HepG2 (cell line): ENCODE data around the gene PHKB. TPM values are rescaled to one million over a fixed set of nuclear protein-coding genes. Genes with fewer than 3 reads are reported as not detected.

ENCODE experiments used
- AGO2 ChIP-seq: fragments of 200-400 bp; formaldehyde crosslinking; optimal IDR thresholded peaks from 2 replicates; pipeline ENCODE3; 2017; ENCODE audit warnings: mild to moderate bottlenecking, low read depth, low read length, moderate library complexity
- DMAP1 ChIP-seq: IDR thresholded peaks from 2 replicates; pipeline ENCODE4 v1.6.1; 2016
- FUBP1 ChIP-seq: sonication (generic); formaldehyde crosslinking; IDR thresholded peaks from 2 replicates; pipeline ENCODE4 v1.5.1; 2020; ENCODE audit warnings: missing genetic modification reagents, mild to moderate bottlenecking, borderline replicate concordance
- MAFG ChIP-seq: sonication (generic); formaldehyde crosslinking; IDR thresholded peaks from 2 replicates; pipeline ENCODE4 v1.5.1; 2020; ENCODE audit warnings: mild to moderate bottlenecking, missing genetic modification reagents
- MAX ChIP-seq: IDR thresholded peaks from 2 replicates; pipeline ENCODE4 v1.6.1; 2012; ENCODE audit warnings: inconsistent platforms
- POLR2AphosphoS2 ChIP-seq: IDR thresholded peaks from 2 replicates; pipeline ENCODE4 v1.6.1; 2011; ENCODE audit warnings: low read depth, low read length, improper control_type of control experiment
- PREB ChIP-seq: sonication (generic); formaldehyde crosslinking; IDR thresholded peaks from 2 replicates; pipeline ENCODE4 v1.4.0; 2020; ENCODE audit warnings: missing genetic modification reagents
- RBM39 ChIP-seq: fragments of 200-400 bp; formaldehyde crosslinking; IDR thresholded peaks from one replicate; pipeline ENCODE4 v1.6.1; 2018; ENCODE audit warnings: antibody characterized with exemption, mild to moderate bottlenecking, low read depth, low read length; ENCODE audit not compliant: poor library complexity, severe bottlenecking
- SMAD1 ChIP-seq: sonication (generic); formaldehyde crosslinking; IDR thresholded peaks from 2 replicates; pipeline ENCODE4 v1.4.0; 2020; ENCODE audit warnings: missing genetic modification reagents, low read depth, mild to moderate bottlenecking, borderline replicate concordance
- SRSF4 ChIP-seq: fragments of 200-400 bp; formaldehyde crosslinking; IDR thresholded peaks from one replicate; pipeline ENCODE4 v1.6.1; 2018; ENCODE audit warnings: mild to moderate bottlenecking, low read depth, low read length, moderate library complexity; ENCODE audit not compliant: poor library complexity, severe bottlenecking
- ZNF24 ChIP-seq: fragments of 450-650 bp; IDR thresholded peaks from 2 replicates; pipeline ENCODE4 v1.6.1; 2017; ENCODE audit warnings: antibody characterized with exemption, mild to moderate bottlenecking
- ZNF253 ChIP-seq: sonication (generic); formaldehyde crosslinking; IDR thresholded peaks from 2 replicates; pipeline ENCODE4 v1.8.0; 2022; ENCODE audit warnings: mild to moderate bottlenecking, missing genetic modification reagents, borderline replicate concordance
- ZNF280D ChIP-seq: sonication (generic); formaldehyde crosslinking; IDR thresholded peaks from 2 replicates; pipeline ENCODE4 v1.5.1; 2020; ENCODE audit warnings: mild to moderate bottlenecking, missing genetic modification reagents
- ZNF383 ChIP-seq: sonication (generic); formaldehyde crosslinking; IDR thresholded peaks from 2 replicates; pipeline ENCODE4 v1.4.0; 2020; ENCODE audit warnings: missing genetic modification reagents, mild to moderate bottlenecking, borderline replicate concordance
- ZNF615 ChIP-seq: sonication (generic); formaldehyde crosslinking; IDR thresholded peaks from 2 replicates; pipeline ENCODE4 v1.5.0; 2020; ENCODE audit warnings: mild to moderate bottlenecking, missing genetic modification reagents, borderline replicate concordance
- ZNF652 ChIP-seq: IDR thresholded peaks from 2 replicates; pipeline ENCODE4 v1.6.1; 2016; ENCODE audit warnings: low read depth, borderline replicate concordance
- ZNF746 ChIP-seq: sonication (generic); formaldehyde crosslinking; IDR thresholded peaks from 2 replicates; pipeline ENCODE4 v1.8.0; 2022; ENCODE audit warnings: mild to moderate bottlenecking, missing genetic modification reagents
- ZNF883 ChIP-seq: sonication (generic); formaldehyde crosslinking; IDR thresholded peaks from 2 replicates; pipeline ENCODE4 v1.5.1; 2020; ENCODE audit warnings: mild to moderate bottlenecking, missing genetic modification reagents; ENCODE audit errors: not compliant biosample characterization
- polyA plus RNA-seq, 8 experiments: library from polyadenylated mRNA; depleted of rRNA in 3 of 8; stranded (reverse) in 7 of 8; unstranded in 1 of 8; fragments of >200 nt; fragmentation: Illumina TruSeq in 4 of 8; extraction: Trizol in 4 of 8; gene quantifications; 2 replicates each; pipeline versions ENCODE4 v1.2.1 to v1.2.3, GENCODE V29; 2011 to 2016; ENCODE audit warnings: low read depth in 4 of 8, missing spikeins in 1 of 8, mixed read lengths in 1 of 8; ENCODE audit not compliant: insufficient read depth in 1 of 8
- total RNA-seq, 5 experiments: library from RNA; depleted of rRNA; stranded (reverse); fragments of >200 nt; fragmentation: Illumina TruSeq; extraction: Trizol; gene quantifications; 2 replicates each; pipeline ENCODE4 v1.2.3, GENCODE V29; 2016; ENCODE audit warnings: low read depth in 1 of 5
- TF ChIP-seq, protein P1 (sequence below), 2 experiments: sonication (generic) in 1 of 2; formaldehyde crosslinking in 1 of 2; IDR thresholded peaks; 2 replicates each; pipeline versions ENCODE4 v1.4.0 to v1.6.1; 2016 to 2020; ENCODE audit warnings: borderline replicate concordance in 1 of 2, low read depth in 1 of 2, mild to moderate bottlenecking in 1 of 2, missing genetic modification reagents in 1 of 2

PHKB gene
- total and polyA plus RNA-seq, 2 of the 13 experiments (the other 11 are each of a cell fraction or from before 2014, with no cell fraction given): 66.0 to 80.8 TPM

DNA sequence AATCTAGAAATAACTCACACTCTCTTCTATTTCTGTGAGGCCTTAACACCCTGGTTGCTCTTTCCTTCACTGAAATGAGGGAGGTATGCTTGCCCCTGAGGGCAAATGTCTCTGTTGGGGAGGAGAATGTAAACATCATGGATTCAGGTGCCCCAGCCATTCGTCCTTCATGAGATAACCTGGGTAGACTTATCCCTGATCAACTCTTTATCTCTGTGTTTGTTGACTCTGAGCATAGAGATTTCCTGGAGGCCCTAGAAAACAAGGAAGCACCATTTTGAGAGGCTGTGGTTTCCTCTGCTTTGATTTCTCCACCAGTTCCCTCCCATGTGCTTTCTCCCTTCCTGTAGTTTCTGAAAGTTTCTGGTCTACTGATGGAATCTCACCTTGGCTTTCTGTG, 77.3 kb downstream of the PHKB start (continued):
- TF ChIP-seq, protein P1, sequence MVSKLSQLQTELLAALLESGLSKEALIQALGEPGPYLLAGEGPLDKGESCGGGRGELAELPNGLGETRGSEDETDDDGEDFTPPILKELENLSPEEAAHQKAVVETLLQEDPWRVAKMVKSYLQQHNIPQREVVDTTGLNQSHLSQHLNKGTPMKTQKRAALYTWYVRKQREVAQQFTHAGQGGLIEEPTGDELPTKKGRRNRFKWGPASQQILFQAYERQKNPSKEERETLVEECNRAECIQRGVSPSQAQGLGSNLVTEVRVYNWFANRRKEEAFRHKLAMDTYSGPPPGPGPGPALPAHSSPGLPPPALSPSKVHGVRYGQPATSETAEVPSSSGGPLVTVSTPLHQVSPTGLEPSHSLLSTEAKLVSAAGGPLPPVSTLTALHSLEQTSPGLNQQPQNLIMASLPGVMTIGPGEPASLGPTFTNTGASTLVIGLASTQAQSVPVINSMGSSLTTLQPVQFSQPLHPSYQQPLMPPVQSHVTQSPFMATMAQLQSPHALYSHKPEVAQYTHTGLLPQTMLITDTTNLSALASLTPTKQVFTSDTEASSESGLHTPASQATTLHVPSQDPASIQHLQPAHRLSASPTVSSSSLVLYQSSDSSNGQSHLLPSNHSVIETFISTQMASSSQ (IDR thresholded peaks at IDR 0.05; ENCODE audit: low read depth): peak; percentile 75; the same call in 1 of the 2 replicates
- TF ChIP-seq, protein P1 (CRISPR knock-in tag; IDR thresholded peaks at IDR 0.05; ENCODE audit: borderline replicate concordance): peak; percentile 86
- TF ChIP-seq SMAD1 (CRISPR knock-in tag): no peak
- TF ChIP-seq FUBP1 (CRISPR knock-in tag): no peak
- TF ChIP-seq ZNF746: peak; percentile 54; the same call in 1 of the 2 replicates
- TF ChIP-seq ZNF883: no peak
- peak; percentile 97 for TF ChIP-seq ZNF280D (CRISPR knock-in tag)
- TF ChIP-seq MAX: no peak; the same call in none of the 2 replicates
- no peak for TF ChIP-seq AGO2
- no peak for TF ChIP-seq ZNF383
- no peak for TF ChIP-seq POLR2AphosphoS2
- no peak for TF ChIP-seq DMAP1 (CRISPR knock-in tag)
- no peak for TF ChIP-seq PREB
- no peak for TF ChIP-seq SRSF4
- peak; percentile 11; the same call in 1 of the 2 replicates for TF ChIP-seq ZNF652 (CRISPR knock-in tag)
- TF ChIP-seq ZNF615 (CRISPR knock-in tag): no peak
- no peak for TF ChIP-seq ZNF253 (CRISPR knock-in tag)
- no peak for TF ChIP-seq RBM39
- TF ChIP-seq ZNF24: 0 out of 2 replicates have a peak, but pooled peaks have one; percentile 28
- no peak for TF ChIP-seq MAFG (CRISPR knock-in tag)
